K562 (cell line): ENCODE data around the gene MZB1. TPM values are rescaled to one million over a fixed set of nuclear protein-coding genes. Genes with fewer than 3 reads are reported as not detected.

Experiments used
- ATAC-seq: fragments of 200-7000 bp; cut with Tn5 transposase; 3 replicates; pipeline ENCODE4 v1.9.1; 2020; ENCODE audit warnings: moderate library complexity
- BruUV-seq: library from RNA; stranded (reverse); fragments of 400-500 nt; replicated peaks from 2 replicates; lab custom pipeline; 2021; lab: Mats Ljungman, UMichigan
- CTCF ChIA-PET: fragments of 300-600 bp; formaldehyde crosslinking; extraction: SDS; loops from one replicate; lab custom pipeline; 2021; ENCODE audit warnings: low intra/inter-chr PET ratio; lab: Yijun Ruan, JAX
- POLR2A ChIA-PET: fragments of 300-600, 350-650 bp; sonication (Branson Sonifier 250); formaldehyde crosslinking; extraction: SDS; loops from one replicate; lab custom pipeline; 2021; ENCODE audit warnings: antibody characterized with exemption, inconsistent platforms; lab: Yijun Ruan, JAX
- DNase-seq, 4 experiments: peaks; one replicate each; pipeline versions ENCODE4 v3.0.0 to v3.0.0-alpha.2; 2011 to 2018; ENCODE audit warnings: low spot score in 3 of 4, mixed read lengths in 3 of 4; ENCODE audit errors: extremely low read depth in 1 of 4
- FAIRE-seq: peaks from 2 replicates; lab custom pipeline; 2011; peaks lifted over from hg19 to GRCh38; lab: Jason Lieb, UNC
- H2AFZ ChIP-seq: 2 replicates; pipeline ENCODE4 v1.6.0; 2011; ENCODE audit warnings: low read depth, low read length, control low read depth, inconsistent platforms
- H3K27ac ChIP-seq: fragments of 200-600 bp; 3 replicates; pipeline ENCODE4 v1.8.0; 2011; ENCODE audit warnings: low read depth, mild to moderate bottlenecking, control low read depth, inconsistent platforms, low read length, moderate library complexity, mixed read lengths; ENCODE audit errors: extremely low read depth
- H3K27me3 ChIP-seq, 2 experiments: fragments of 300-600 bp in 1 of 2; 2 replicates in 1 of 2; 3 replicates in 1 of 2; pipeline versions ENCODE4 v1.6.0 to v1.8.0; 2011; ENCODE audit warnings: inconsistent platforms in 2 of 2, low read length in 2 of 2, mild to moderate bottlenecking in 1 of 2, mixed read lengths in 1 of 2, moderate library complexity in 1 of 2; ENCODE audit not compliant: control insufficient read depth in 2 of 2, insufficient read depth in 2 of 2
- H3K36me3 ChIP-seq: fragments of 300-600 bp; 3 replicates; pipeline ENCODE4 v1.8.0; 2011; ENCODE audit warnings: mild to moderate bottlenecking, low read length, inconsistent platforms; ENCODE audit not compliant: control insufficient read depth, insufficient read depth
- H3K4me1 ChIP-seq, 2 experiments: fragments of 200-600 bp in 1 of 2; replicated peaks in 1 of 2; 2 replicates in 1 of 2; 3 replicates in 1 of 2; pipeline versions ENCODE4 v1.5.1 to v1.8.0; 2011; ENCODE audit warnings: inconsistent platforms in 2 of 2, low read length in 2 of 2, mild to moderate bottlenecking in 1 of 2, mixed read lengths in 1 of 2, moderate library complexity in 1 of 2; ENCODE audit not compliant: control insufficient read depth in 2 of 2, insufficient read depth in 2 of 2
- H3K4me2 ChIP-seq: 2 replicates; pipeline ENCODE4 v1.6.1; 2011; ENCODE audit warnings: low read length, control low read depth, inconsistent platforms, mixed read lengths; ENCODE audit not compliant: insufficient read depth
- H3K4me3 ChIP-seq: fragments of 200-600 bp; sonication (generic), shearing (Covaris generic); 2 replicates; pipeline ENCODE4 v1.5.1; 2016; ENCODE audit warnings: control low read depth, inconsistent platforms
- H3K79me2 ChIP-seq: fragments of 200-600 bp; 3 replicates; pipeline ENCODE4 v1.8.0; 2011; ENCODE audit warnings: low read length, inconsistent platforms; ENCODE audit not compliant: control insufficient read depth, insufficient read depth
- H3K9ac ChIP-seq, 2 experiments: 2 replicates each; pipeline versions ENCODE4 v1.6.0 to v1.6.1; 2011; ENCODE audit warnings: low read depth in 2 of 2, low read length in 2 of 2, control low read depth in 1 of 2, inconsistent platforms in 1 of 2, mild to moderate bottlenecking in 1 of 2, mixed read lengths in 1 of 2; ENCODE audit not compliant: insufficient read depth in 1 of 2
- H3K9me1 ChIP-seq: one replicate; pipeline ENCODE4 v1.6.0; 2011; ENCODE audit warnings: inconsistent platforms, mild to moderate bottlenecking, low read length, moderate library complexity; ENCODE audit not compliant: control insufficient read depth, insufficient read depth
- H3K9me3 ChIP-seq: replicated peaks from 2 replicates; pipeline ENCODE4 v1.5.1; 2011; ENCODE audit warnings: low read depth, low read length, inconsistent platforms; ENCODE audit not compliant: control insufficient read depth, insufficient read depth
- H4K20me1 ChIP-seq: replicated peaks from 2 replicates; pipeline ENCODE4 v1.6.1; 2011; ENCODE audit warnings: low read length, inconsistent platforms, mixed read lengths; ENCODE audit not compliant: control insufficient read depth, insufficient read depth
- SMARCE1 ChIP-seq: fragments of 450-650 bp; IDR thresholded peaks from 2 replicates; pipeline ENCODE4 v1.7.1; 2016; ENCODE audit warnings: mild to moderate bottlenecking
- WGBS: fragments of 100-300 bp; shearing (Covaris generic); methylation state at CpG from one replicate; pipeline ENCODE4 v1.1.6; 2016; ENCODE audit warnings: low coverage, mixed read lengths; ENCODE audit not compliant: insufficient coverage; ENCODE audit errors: missing lambda C conversion rate; 5-methylcytosine and 5-hydroxymethylcytosine counted together
- in situ Hi-C: fragments of 300-500 bp; cut with MboI; formaldehyde crosslinking; loops from 4 replicates; pipeline ENCODE4 v1.15.0; 2018; ENCODE audit warnings: inconsistent platforms, mixed read lengths
- intact Hi-C: fragments of 100-400 bp; cut with micrococcal nuclease; formaldehyde crosslinking; loops from 2 replicates; pipeline ENCODE4 v1.14.2; 2022
- polyA plus RNA-seq, 8 experiments: library from polyadenylated mRNA; depleted of rRNA in 4 of 8; stranded (reverse) in 5 of 8; unstranded in 3 of 8; fragments of >200 nt; fragmentation: Nextera tagmentation in 2 of 8; fragmentation: Illumina TruSeq in 1 of 8; extraction: Ambion mirVana in 2 of 8; extraction: Trizol in 1 of 8; gene quantifications; 2 replicates each; pipeline versions ENCODE4 v1.2.1 to v1.2.3, GENCODE V29; 2011 to 2014; ENCODE audit warnings: inconsistent platforms in 1 of 8, missing spikeins in 1 of 8
- total RNA-seq, 7 experiments: library from RNA; depleted of rRNA in 6 of 7; stranded (reverse); fragments of >200 nt in 6 of 7; fragmentation: Illumina TruSeq in 2 of 7; extraction: Trizol in 2 of 7; gene quantifications; 2 replicates each; pipeline versions ENCODE4 v1.2.1 to v1.2.3, GENCODE V29; 2011 to 2021; ENCODE audit warnings: low replicate concordance in 1 of 7
- TF ChIP-seq, protein P1 (sequence below): fragments of 450-650 bp; IDR thresholded peaks from 2 replicates; pipeline ENCODE4 v1.6.1; 2016
- TF ChIP-seq, protein P2 (sequence below): fragments of 250-450 bp; sonication (Bioruptor Pico); IDR thresholded peaks from 2 replicates; pipeline ENCODE4 v1.5.0; 2021
- TF ChIP-seq, protein P3 (sequence below): sonication (generic); formaldehyde crosslinking; IDR thresholded peaks from 2 replicates; pipeline ENCODE4 v1.8.0; 2022; ENCODE audit warnings: mild to moderate bottlenecking, missing genetic modification reagents, borderline replicate concordance

MZB1 gene
- total and polyA plus RNA-seq, 9 of the 15 experiments (the other 6 are each of a cell fraction or from before 2014, with no cell fraction given) = 0.13 to 0.31 TPM; not detected in 7

- Histone ChIP-seq H3K27ac (peak overlapping the region; percentile 41; the same call in 1 of the 3 replicates), H3K9me1 (no peaks in the 10 kb centered on the region), H3K4me3 (peak overlapping the region; percentile 80), H3K4me2 (peak overlapping the region; percentile 94), H3K79me2 (no peaks in the 10 kb centered on the region), H2AFZ (peak overlapping the region; percentile 99), H3K4me1 (peaks cover 11 to 17% of the 10 kb centered on the region in 2 experiments), H3K9ac (peak overlapping the region; percentile 33 to 67; a peak in 3 of 4 replicates), H3K9me3 (no peaks in the 10 kb centered on the region), H3K27me3 (no peaks in the 10 kb centered on the region), H4K20me1 (no peaks in the 10 kb centered on the region), H3K36me3 (no peaks in the 10 kb centered on the region)
- ChIA-PET CTCF (interaction anchor here (0.5 to 0.6 kb wide), 2 partner anchors 103 to 110 kb away, joined by 3 read pairs; no protein-coding TSS in a partner anchor), POLR2A (interaction anchor here (0.7 to 1.3 kb wide), 6 partner anchors 9 to 123 kb away, joined by 3 to 10 read pairs (median 4); no protein-coding TSS in a partner anchor)
- intact Hi-C loops (loop anchor here (1.0 kb wide), 1 partner anchor 40 kb away; no protein-coding TSS in a partner anchor), in situ Hi-C loops (no loop called here)
- WGBS = 23% methylated on average over 8 of the region's 8 CpGs
- DNase-seq (no peak), FAIRE-seq (peak; percentile 77), ATAC-seq (no peak)
- no TSS peak for BruUV-seq
- 0 out of 2 replicates have a peak, but pooled peaks have one; percentile 7 for TF ChIP-seq SMARCE1
- TF ChIP-seq, protein P1, sequence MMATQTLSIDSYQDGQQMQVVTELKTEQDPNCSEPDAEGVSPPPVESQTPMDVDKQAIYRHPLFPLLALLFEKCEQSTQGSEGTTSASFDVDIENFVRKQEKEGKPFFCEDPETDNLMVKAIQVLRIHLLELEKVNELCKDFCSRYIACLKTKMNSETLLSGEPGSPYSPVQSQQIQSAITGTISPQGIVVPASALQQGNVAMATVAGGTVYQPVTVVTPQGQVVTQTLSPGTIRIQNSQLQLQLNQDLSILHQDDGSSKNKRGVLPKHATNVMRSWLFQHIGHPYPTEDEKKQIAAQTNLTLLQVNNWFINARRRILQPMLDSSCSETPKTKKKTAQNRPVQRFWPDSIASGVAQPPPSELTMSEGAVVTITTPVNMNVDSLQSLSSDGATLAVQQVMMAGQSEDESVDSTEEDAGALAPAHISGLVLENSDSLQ = peak; percentile 81
- TF ChIP-seq, protein P2, sequence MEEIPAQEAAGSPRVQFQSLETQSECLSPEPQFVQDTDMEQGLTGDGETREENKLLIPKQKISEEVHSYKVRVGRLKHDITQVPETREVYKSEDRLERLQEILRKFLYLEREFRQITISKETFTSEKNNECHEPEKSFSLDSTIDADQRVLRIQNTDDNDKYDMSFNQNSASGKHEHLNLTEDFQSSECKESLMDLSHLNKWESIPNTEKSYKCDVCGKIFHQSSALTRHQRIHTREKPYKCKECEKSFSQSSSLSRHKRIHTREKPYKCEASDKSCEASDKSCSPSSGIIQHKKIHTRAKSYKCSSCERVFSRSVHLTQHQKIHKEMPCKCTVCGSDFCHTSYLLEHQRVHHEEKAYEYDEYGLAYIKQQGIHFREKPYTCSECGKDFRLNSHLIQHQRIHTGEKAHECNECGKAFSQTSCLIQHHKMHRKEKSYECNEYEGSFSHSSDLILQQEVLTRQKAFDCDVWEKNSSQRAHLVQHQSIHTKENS (CRISPR knock-in tag) = no peak
- TF ChIP-seq, protein P3, sequence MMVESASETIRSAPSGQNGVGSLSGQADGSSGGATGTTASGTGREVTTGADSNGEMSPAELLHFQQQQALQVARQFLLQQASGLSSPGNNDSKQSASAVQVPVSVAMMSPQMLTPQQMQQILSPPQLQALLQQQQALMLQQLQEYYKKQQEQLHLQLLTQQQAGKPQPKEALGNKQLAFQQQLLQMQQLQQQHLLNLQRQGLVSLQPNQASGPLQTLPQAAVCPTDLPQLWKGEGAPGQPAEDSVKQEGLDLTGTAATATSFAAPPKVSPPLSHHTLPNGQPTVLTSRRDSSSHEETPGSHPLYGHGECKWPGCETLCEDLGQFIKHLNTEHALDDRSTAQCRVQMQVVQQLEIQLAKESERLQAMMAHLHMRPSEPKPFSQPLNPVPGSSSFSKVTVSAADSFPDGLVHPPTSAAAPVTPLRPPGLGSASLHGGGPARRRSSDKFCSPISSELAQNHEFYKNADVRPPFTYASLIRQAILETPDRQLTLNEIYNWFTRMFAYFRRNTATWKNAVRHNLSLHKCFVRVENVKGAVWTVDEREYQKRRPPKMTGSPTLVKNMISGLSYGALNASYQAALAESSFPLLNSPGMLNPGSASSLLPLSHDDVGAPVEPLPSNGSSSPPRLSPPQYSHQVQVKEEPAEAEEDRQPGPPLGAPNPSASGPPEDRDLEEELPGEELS (CRISPR knock-in tag) = 0 out of 2 replicates have a peak, but pooled peaks have one; percentile 52
Measured at GRCh38 chr5:139438707-139439012, 48.9 kb upstream of the MZB1 start.
